Measurements from ENCODE around the gene RBMY1E.
"Not testable (repeated sequence)": the region's sequence is repeated elsewhere in the genome, so short reads cannot be mapped to it uniquely, and the experiment has no call there.

RBMY1E gene

GRCh38 chrY:21917932-21918331 is at the start of gene RBMY1E:
RBMY1E (minus strand) TSS chrY:21918032; CDS start chrY:21916054, 1,978 bp downstream.
- not testable (repeated sequence) for DNase-seq

- not testable (repeated sequence) for DNase-seq
Measured at GRCh38 chrY:21894426-21894825, 23.4 kb downstream of the RBMY1E start, which contains the start of gene RBMY1D. RBMY1D (minus strand) TSS chrY:21894526; CDS start chrY:21892513, 2,013 bp downstream.

- DNase-seq: not testable (repeated sequence)
Measured at GRCh38 chrY:21869407-21870076, 48.3 kb downstream of the RBMY1E start.
